Activated naive CD8-positive, alpha-beta T cell treated with anti-CD3 and anti-CD28 coated beads, Interleukin-2, amount 50 U/mL, for 24 hours (primary cell): ENCODE results near the gene ZMYM2.

Experiments
- ATAC-seq: fragments of 150-1000 bp; cut with Tn5 transposase; one replicate; pipeline ENCODE4 v1.10.0; 2021
- DNase-seq: peaks from one replicate; pipeline ENCODE4 v3.0.0; 2021
- H3K27ac Mint-ChIP-seq: one replicate; pipeline ENCODE4 v1.8.0; 2021; ENCODE audit warnings: mild to moderate bottlenecking, mixed read lengths
- H3K27me3 Mint-ChIP-seq: one replicate; pipeline ENCODE4 v1.8.0; 2021; ENCODE audit warnings: mixed read lengths
- H3K36me3 Mint-ChIP-seq: one replicate; pipeline ENCODE4 v1.8.0; 2021; ENCODE audit warnings: low read depth, mixed read lengths
- H3K4me1 Mint-ChIP-seq: one replicate; pipeline ENCODE4 v1.8.0; 2021; ENCODE audit warnings: mixed read lengths
- H3K4me3 Mint-ChIP-seq: one replicate; pipeline ENCODE4 v1.8.0; 2021; ENCODE audit warnings: mild to moderate bottlenecking, moderate library complexity, mixed read lengths
- H3K9me3 Mint-ChIP-seq: one replicate; pipeline ENCODE4 v1.8.0; 2021; ENCODE audit warnings: mixed read lengths

ZMYM2 gene

DNA sequence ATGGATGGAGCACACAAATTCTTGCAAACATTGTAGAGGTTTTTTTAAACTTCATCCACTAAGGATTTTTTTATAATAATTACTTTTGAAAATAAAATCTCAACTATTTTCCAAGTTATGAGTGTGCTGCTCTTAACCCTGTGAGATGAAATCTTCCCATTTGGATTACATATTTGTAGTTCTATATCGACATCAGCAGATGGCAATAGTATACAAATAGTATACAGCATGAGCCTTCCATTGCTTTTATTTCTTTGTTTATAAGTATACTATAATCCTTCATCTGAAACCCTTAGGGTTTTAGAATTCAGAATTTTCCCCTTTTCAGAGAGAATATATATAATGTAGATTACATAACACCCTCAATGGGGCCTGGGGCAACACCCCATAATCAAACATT lies 131.8 kb downstream of the ZMYM2 start:
- H3K9me3 Mint-ChIP-seq, result no peaks in the 10 kb centered on the region
- no peak overlapping the region for H3K4me3 Mint-ChIP-seq
- no peaks in the 10 kb centered on the region for H3K4me1 Mint-ChIP-seq
- no peaks in the 10 kb centered on the region for H3K27me3 Mint-ChIP-seq
- H3K27ac Mint-ChIP-seq, result no peak overlapping the region
- no peak for ATAC-seq
- H3K36me3 Mint-ChIP-seq, result peaks cover 10% of the 10 kb centered on the region
- no peak for DNase-seq

DNA sequence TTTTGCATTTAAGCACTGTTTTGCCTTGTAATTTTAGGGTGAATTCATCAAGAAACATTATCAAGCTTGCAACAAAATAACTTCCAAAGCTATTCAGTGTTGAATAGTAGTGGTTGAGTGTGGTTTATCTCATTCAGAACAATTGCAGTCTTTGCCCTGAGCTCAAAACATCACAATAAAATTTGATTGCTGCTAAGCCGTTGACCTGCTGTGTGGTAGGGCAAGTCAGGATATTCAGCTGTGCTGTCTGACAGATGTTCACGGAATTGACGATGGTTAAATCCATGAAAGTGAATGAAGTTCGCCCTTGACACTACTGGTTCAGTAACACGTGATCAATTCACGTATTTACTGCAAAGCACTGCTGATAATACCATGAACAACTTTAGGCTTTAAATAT lies 135.4 kb downstream of the ZMYM2 start:
- H3K4me3 Mint-ChIP-seq, result no peak overlapping the region
- DNase-seq, result no peak
- no peak overlapping the region for H3K27ac Mint-ChIP-seq
- peaks cover 7% of the 10 kb centered on the region for H3K27me3 Mint-ChIP-seq
- H3K4me1 Mint-ChIP-seq, result no peaks in the 10 kb centered on the region
- no peaks in the 10 kb centered on the region for H3K9me3 Mint-ChIP-seq
- no peaks in the 10 kb centered on the region for H3K36me3 Mint-ChIP-seq
- ATAC-seq, result no peak

DNA sequence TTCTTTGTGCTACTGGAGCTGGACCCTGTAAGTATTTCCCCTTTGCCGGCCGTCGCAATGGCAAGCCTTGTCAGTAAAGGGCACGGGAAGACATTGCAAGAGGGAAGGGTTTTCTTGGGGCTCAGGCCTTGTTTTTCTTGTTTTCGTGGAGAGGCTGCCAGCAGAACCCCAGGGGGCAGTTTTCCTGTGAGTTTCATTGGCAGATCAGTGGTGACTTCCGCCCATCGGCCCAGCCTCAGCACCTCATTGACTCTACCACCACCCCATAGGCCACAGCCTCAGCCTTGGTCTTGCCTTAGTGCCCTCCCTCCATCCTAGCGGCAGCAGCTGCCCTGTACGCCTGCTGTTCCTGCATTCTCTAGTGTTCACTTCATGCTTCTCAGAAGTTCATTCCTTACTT lies 140.8 kb downstream of the ZMYM2 start:
- no peak for DNase-seq
- peaks cover 28% of the 10 kb centered on the region for H3K27me3 Mint-ChIP-seq
- no peak overlapping the region for H3K27ac Mint-ChIP-seq
- no peak overlapping the region for H3K4me3 Mint-ChIP-seq
- H3K36me3 Mint-ChIP-seq, result no peaks in the 10 kb centered on the region
- no peaks in the 10 kb centered on the region for H3K4me1 Mint-ChIP-seq
- ATAC-seq, result no peak
- no peaks in the 10 kb centered on the region for H3K9me3 Mint-ChIP-seq

DNA sequence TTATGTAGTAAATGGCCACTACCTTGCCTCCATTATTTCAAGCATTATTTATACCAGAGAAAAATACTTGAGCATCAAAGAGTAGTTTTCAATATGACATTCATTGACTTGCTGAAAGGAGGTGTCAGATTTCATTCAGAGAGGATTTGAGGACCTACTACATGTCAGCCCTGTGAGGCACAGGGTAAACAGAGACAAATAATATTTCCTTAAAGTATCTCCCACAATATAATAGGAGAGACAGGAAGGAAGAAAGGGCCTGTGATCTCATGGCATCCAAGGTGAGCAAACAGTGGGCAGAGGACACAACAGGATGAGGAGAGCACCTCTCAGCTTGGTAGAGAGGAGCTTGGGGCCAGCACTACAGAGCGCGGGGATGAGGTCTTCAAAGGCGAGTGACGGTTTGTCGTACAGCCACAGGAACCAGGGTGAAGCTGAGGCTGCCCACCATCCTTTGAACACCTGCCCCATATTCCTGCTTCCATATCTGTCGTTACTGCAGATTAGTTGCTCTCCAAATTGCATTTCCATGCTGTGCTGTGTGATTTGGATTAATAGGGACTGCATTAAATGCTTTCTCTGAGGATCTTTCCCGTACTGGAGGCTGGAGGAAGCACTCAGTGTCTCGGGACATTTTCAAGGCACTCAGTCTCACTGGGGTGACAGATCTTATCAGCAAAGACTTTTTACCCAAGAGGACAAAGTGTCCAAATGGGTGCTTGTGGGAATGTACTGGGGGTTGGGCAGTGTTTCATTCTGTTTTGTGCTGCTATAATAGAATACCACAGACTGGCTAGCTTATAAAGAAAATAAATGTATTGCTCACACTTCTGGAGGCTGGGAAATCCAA lies 143.2 kb downstream of the ZMYM2 start:
- DNase-seq (no peak), ATAC-seq (no peak)
- no peaks in the 10 kb centered on the region for H3K9me3 Mint-ChIP-seq
- no peak overlapping the region for H3K4me3 Mint-ChIP-seq
- H3K27me3 Mint-ChIP-seq, result peaks cover 37% of the 10 kb centered on the region
- no peaks in the 10 kb centered on the region for H3K4me1 Mint-ChIP-seq
- no peak overlapping the region for H3K27ac Mint-ChIP-seq
- no peaks in the 10 kb centered on the region for H3K36me3 Mint-ChIP-seq

DNA sequence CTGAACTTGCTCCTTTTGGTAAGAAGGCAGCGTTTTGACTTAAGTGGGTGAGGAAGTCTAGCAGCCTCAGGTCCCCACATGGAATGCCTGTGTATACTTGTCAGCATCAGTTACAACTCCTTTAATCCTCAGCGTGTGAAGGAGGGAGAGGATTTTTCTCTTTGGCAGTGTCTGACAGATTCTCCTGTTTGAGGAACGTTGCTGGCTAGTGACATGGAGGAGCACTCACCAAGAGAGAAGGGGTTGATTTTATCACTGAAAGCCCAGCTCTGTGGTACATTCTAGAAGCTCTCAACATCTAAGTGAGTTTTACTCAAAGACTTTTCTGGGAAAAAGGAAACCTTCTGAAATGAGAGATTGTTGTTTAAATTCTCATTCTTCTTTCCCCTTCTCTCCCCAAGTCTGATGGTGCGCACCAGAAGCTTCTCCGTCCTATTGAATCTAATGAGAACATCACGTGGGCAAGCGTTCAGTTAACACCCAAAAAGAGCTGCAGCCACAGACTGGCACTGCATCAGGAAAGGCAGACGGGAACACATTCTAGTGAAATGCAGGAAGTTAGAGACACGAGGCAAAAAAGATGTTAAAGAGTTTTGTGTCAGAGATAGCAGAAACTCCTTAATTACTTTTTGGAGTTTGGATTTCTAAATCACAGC lies 144.1 kb downstream of the ZMYM2 start:
- Mint-ChIP-seq H3K27ac (no peak overlapping the region), H3K4me3 (no peak overlapping the region), H3K27me3 (peaks cover 37% of the 10 kb centered on the region), H3K36me3 (no peaks in the 10 kb centered on the region), H3K9me3 (no peaks in the 10 kb centered on the region), H3K4me1 (no peaks in the 10 kb centered on the region)
- ATAC-seq (no peak), DNase-seq (no peak)

DNA sequence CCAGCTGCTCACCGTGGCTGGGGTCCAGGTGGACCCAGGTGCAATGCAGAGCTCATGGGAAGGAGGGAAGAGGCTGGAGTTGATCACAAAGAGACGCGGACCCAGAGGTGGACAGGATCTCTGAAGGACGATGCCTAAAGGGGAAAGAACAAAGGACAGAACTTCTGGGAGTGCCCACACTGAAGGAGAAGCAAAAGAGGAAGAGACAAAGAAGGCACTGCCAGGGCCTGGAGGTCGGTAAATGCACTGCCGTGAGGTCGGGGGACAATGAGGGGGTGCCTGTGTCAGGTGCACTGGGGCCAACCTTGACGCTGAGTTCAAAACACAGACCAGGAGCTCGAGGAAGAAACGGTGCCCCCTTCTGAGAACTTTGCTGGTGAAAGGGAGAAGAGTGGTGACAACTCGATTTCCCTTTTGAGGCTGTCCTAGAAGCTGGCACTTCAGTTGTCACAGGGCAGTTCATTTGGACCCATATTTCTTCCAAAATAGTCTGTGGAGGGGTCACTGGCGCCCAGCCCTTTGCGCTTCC lies 146.7 kb downstream of the ZMYM2 start:
- Mint-ChIP-seq H3K36me3 (no peaks in the 10 kb centered on the region), H3K27ac (no peak overlapping the region), H3K9me3 (no peaks in the 10 kb centered on the region), H3K27me3 (peaks cover 29% of the 10 kb centered on the region), H3K4me1 (no peaks in the 10 kb centered on the region), H3K4me3 (no peak overlapping the region)
- DNase-seq (no peak), ATAC-seq (no peak)

DNA sequence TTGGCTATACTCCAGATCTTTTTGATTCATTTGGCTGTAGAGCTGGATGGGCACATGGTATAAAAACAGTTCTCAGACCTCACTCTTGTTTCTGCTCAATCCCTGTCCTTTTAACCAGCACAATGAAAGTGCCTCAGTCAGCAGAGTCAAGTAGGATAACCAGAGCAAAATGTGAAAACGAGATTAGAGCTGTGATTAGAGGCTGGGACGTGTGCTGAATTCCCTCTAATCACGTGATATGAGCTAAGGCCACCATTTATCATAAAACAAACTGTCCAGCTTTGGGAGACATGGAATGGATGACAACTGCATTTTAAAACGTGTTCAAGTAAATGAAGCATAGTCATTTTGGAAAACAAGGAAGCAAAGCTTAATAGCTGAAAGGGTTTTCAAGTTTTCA lies 148.2 kb downstream of the ZMYM2 start:
- Mint-ChIP-seq H3K36me3 (no peaks in the 10 kb centered on the region), H3K9me3 (no peaks in the 10 kb centered on the region), H3K27ac (no peak overlapping the region), H3K4me1 (no peaks in the 10 kb centered on the region), H3K27me3 (peaks cover 23% of the 10 kb centered on the region), H3K4me3 (no peak overlapping the region)
- DNase-seq (no peak), ATAC-seq (no peak)

DNA sequence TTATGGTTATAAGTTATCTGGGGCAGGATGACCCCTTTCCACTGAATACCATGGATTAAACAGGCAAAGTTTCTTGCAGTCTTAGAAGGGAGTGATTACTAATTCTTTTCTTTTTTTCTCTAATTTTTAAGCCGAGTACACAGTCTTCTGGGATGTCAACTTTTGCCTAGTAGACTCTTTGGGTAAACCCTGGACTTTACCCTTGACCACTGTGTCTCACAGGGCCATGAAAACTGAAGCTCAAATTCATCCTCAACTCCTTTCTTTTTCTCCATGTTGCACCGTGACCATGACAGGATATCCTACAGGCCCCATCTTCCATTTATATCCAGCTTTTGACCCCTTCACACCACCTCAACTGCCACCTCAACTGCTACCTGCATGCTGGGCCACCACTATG lies 150.5 kb downstream of the ZMYM2 start:
- Mint-ChIP-seq H3K4me3 (no peak overlapping the region), H3K27ac (no peak overlapping the region), H3K36me3 (no peaks in the 10 kb centered on the region), H3K4me1 (no peaks in the 10 kb centered on the region), H3K9me3 (no peaks in the 10 kb centered on the region), H3K27me3 (peaks cover 12% of the 10 kb centered on the region)
- no peak for DNase-seq
- ATAC-seq, result no peak

DNA sequence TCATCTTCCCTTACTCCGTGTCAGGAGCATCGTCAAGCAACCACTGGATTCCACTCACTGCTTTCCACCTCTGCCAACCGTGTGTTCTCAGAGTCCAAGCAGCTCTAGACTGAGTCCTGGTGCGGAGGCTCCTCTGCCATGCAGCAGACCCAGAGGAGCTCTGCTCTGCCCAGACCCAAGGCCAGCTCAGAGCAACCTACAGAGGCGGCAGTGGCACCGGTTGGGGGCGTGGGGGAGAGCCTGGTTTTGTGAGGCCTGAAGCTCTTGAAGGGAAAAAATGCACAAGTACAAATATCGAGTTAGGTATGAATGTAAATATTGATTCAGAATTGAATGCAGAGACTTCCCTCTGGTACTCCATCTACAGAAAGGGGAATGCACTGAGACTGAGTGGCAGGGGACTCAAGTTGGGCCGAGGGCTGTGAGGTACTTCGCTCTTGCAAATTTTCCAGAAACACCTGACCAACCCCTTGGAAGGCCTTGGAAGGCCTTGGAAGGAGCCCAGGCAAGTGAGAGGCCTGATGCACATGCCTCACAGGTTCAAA lies 155.6 kb downstream of the ZMYM2 start:
- DNase-seq, result no peak
- peaks cover 2% of the 10 kb centered on the region for H3K4me1 Mint-ChIP-seq
- no peak overlapping the region for H3K4me3 Mint-ChIP-seq
- peaks cover under 1% of the 10 kb centered on the region for H3K27me3 Mint-ChIP-seq
- H3K27ac Mint-ChIP-seq, result no peak overlapping the region
- no peaks in the 10 kb centered on the region for H3K9me3 Mint-ChIP-seq
- ATAC-seq, result no peak
- no peaks in the 10 kb centered on the region for H3K36me3 Mint-ChIP-seq

DNA sequence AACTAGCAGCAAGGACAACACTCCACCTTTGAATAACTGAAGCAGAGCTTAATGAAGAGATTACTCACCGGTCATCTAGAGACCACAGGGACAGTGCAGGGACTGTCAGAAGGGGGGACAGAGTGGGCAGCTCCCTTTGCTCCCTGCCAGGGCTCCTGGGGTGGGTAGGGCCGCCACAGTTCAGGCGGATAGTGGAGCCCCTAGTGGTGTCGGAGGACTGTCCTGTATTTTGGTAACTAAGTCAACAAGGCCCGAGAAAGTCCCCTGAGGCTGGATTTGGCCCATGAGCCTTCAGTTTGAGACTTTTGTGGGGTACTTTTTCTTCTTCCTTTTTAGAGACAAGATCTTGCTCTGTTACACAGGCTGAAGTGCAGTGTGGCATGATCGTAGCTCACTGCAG lies 157.7 kb downstream of the ZMYM2 start:
- no peak for DNase-seq
- Mint-ChIP-seq H3K9me3 (no peaks in the 10 kb centered on the region), H3K27me3 (peaks cover 4% of the 10 kb centered on the region), H3K27ac (no peak overlapping the region), H3K36me3 (no peaks in the 10 kb centered on the region), H3K4me1 (peaks cover 18% of the 10 kb centered on the region), H3K4me3 (no peak overlapping the region)
- no peak for ATAC-seq

DNA sequence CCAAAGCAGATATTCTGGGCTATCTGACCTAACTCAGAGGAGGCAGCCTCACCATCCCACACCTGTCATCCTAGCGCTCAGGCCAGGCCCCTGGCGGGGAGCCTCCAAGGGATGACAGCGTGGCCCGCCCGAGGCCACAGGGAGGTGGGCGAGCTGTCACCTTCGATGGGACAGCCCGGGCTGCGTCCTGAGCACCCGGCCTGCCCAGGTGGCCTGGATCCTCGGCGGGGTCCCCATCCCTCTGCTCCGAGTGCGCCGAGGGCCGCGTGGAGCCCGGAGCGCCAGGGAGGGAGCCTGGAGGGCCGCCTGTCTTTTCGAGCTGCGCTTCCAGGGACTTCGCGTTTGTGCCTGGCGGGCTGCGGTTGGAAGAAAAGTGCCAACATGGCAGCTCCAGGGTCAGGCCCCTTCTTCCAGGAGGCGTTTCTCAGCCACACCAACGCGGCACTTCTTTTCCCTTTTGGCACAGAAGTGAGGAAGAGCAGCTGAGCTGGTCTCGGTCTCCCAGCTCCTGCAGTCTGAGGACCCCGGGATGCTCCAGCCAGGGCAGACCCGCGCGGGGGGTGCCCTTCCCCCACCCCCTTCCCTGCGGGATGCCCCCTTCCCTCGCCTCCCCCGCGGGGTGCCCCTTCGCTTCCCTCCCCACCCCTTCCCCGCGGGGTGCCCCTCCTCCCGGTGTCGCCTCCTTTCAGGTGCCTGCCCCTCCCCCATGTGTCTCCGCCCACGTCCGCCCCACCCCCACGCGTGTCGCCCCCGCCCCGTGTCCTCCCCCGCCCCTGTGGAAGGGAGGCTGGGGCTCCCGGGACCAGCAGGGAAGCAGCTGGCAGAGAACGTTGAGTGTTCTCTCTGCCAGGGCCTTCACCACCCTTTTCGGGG lies 160.0 kb downstream of the ZMYM2 start:
- Mint-ChIP-seq H3K36me3 (no peaks in the 10 kb centered on the region), H3K27me3 (peaks cover 4% of the 10 kb centered on the region), H3K4me3 (peak overlapping the region; percentile 76), H3K4me1 (peaks cover 20% of the 10 kb centered on the region), H3K27ac (no peak overlapping the region), H3K9me3 (no peaks in the 10 kb centered on the region)
- peak; percentile 26 for ATAC-seq
- no peak for DNase-seq

DNA sequence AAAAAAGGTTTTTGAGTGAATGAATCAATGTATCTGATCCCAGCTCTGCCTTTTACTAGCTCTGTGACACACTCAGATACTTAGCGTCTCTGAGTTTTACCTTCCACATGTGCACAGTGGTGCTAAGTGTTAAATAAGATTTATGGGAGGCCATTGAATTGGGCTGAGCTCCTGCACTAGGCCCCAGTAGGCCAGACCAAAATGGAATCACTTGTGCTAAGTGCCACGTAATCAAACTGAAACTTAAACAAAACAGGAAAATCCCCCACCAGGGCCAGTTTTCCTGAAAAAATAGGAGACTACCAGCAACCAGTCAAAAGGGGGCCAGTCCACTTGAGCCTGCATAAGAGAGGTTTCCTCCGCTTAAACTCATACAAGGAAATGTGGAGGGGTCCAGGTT lies 161.4 kb downstream of the ZMYM2 start:
- ATAC-seq (no peak), DNase-seq (no peak)
- peaks cover 20% of the 10 kb centered on the region for H3K4me1 Mint-ChIP-seq
- no peaks in the 10 kb centered on the region for H3K9me3 Mint-ChIP-seq
- no peaks in the 10 kb centered on the region for H3K36me3 Mint-ChIP-seq
- H3K27me3 Mint-ChIP-seq, result peaks cover 9% of the 10 kb centered on the region
- no peak overlapping the region for H3K27ac Mint-ChIP-seq
- H3K4me3 Mint-ChIP-seq, result peak overlapping the region; percentile 76

DNA sequence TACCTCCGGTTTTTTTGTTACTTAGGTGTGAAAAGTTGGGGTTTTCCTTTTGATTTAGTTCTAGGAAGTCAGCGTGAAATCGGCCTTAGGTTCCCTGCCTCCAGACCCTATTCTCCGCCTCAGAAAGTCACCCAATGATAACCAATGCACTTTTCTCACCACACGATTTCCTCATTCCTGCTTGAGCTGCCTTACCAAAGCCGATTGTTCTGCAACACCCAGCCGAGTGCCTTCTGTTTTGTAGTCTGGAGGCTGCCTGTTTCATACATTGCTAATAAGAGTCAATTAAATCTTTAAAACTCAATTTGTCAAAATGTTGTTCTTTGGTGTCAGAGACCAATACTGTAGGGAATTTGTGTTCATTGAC lies 162.6 kb downstream of the ZMYM2 start:
- Mint-ChIP-seq H3K4me1 (peaks cover 20% of the 10 kb centered on the region), H3K36me3 (no peaks in the 10 kb centered on the region), H3K27ac (no peak overlapping the region), H3K4me3 (peak overlapping the region; percentile 76), H3K27me3 (peaks cover 19% of the 10 kb centered on the region), H3K9me3 (no peaks in the 10 kb centered on the region)
- ATAC-seq (no peak), DNase-seq (no peak)

DNA sequence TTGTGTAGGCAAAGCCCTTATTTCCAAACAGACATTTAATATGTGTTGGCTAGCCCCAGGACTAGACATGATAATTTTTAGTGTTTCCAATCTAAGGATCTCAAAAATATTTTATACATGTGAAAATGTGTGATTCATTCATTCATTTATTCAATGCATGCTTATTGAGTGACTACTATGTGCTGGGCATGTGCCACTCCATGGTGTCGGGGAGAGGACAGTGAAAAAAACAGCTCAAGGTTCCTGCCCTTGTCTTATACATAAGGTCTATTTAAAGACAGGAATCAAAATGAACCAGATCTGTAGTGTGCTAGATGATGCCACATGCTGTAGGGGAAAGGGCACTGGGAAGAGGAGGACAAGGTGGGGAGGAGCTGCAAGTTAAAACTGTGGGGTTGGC lies 165.8 kb downstream of the ZMYM2 start:
- Mint-ChIP-seq H3K27ac (no peak overlapping the region), H3K27me3 (peaks cover 33% of the 10 kb centered on the region), H3K4me3 (no peak overlapping the region), H3K4me1 (peaks cover 19% of the 10 kb centered on the region), H3K9me3 (no peaks in the 10 kb centered on the region), H3K36me3 (no peaks in the 10 kb centered on the region)
- DNase-seq, result no peak
- no peak for ATAC-seq
